ENCODE measurements around the gene SYNPO. TPM values are rescaled to one million over a fixed set of nuclear protein-coding genes. Genes with fewer than 3 reads are reported as not detected.

SYNPO gene
- total RNA-seq, 4 donors from 2014 or later, result 20.4 to 54.0 (median 39.3) TPM

DNA sequence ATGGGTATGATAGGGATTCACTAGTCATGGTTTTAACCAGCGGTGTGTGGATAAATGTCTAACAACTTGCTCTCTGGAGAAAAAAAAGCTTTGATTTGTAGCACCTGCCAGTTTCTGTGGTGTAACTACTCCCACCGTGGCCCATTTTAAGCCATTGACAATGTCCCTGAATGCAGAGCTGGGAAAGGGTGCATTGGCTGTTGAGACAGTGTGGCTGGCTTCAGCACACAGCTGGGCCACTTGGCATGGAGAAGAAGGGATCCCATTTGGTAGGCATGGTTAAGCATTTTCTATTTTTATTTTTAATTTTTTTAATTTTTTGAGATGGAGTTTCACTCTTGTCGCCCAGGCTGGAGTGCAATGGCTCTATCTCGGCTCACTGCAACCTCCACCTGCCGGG is 31.5 kb upstream of the SYNPO start:
- WGBS, result 69% methylated on average over 5 of the region's 5 CpGs
- no peaks in the 10 kb centered on the region for H3K27me3 ChIP-seq
- H3K4me1 ChIP-seq, result peaks cover 47 to 61% (median 47%) of the 10 kb centered on the region in 4 donors
- DNase-seq (ENCODE audit: extremely low spot score), result no peak
- H3K36me3 ChIP-seq, result no peaks in the 10 kb centered on the region
- peak overlapping the region in 3 of 4 donors; percentile 77 to 86 (median 85) for H3K27ac ChIP-seq (replicated peaks in 1 of 4)
- H3K9me3 ChIP-seq, result no peaks in the 10 kb centered on the region
- no peak for TF ChIP-seq EP300 (IDR thresholded peaks at IDR 0.05)
- intact Hi-C loops (cut with DNase I), result no loop called here
- H3K4me3 ChIP-seq, result no peak overlapping the region

DNA sequence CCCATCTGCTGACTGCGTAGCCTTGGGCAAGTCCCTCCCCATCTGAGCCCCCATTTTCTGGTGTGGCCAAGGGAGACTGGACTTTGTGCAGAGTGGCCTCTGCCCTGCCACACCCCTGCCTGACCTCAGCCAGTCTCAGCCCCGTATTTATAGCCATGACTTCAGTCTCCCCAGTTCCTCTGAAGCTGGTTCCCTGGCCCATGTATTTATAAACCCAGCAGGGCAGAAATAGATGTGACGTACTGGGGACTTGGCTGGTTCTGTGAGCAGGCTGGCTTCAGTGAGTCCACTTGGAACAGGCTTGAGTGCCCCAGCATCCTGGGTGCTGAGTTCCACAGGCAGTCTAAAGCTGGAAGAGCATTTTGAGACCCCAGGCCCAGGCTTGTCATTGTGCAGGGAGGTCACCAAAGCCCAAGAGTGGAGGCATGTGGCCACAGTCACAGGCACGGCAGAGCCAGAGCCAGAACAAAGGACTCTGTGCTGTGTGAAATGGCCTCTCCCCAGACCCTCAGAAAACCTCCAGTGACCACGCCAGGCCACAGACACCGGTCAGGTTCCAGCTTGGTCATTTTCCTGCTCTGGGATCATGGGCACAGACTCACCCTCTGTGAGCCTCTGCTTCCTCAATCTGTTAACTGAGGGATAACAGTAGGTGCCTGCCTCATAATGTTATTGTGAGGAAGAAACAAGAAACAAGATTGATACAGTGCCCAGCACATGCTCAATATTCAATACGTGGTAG is 30.4 kb upstream of the SYNPO start:
- Histone ChIP-seq H3K27ac (replicated peaks in 1 of 4) (peak overlapping the region; percentile 77 to 86 (median 82)), H3K27me3 (no peaks in the 10 kb centered on the region), H3K4me3 (no peak overlapping the region), H3K9me3 (no peaks in the 10 kb centered on the region), H3K4me1 (peaks cover 57 to 63% (median 57%) of the 10 kb centered on the region in 4 donors), H3K36me3 (no peaks in the 10 kb centered on the region)
- TF ChIP-seq POLR2AphosphoS5 (IDR thresholded peaks at IDR 0.05), result peak; percentile 69 to 77
- TF ChIP-seq POLR2A (IDR thresholded peaks at IDR 0.05; ENCODE audit: low read depth), result no peak
- intact Hi-C loops (cut with DNase I), result no loop called here
- WGBS, result 59% methylated on average over 5 of the region's 7 CpGs
- DNase-seq (ENCODE audit: extremely low spot score), result no peak

GRCh38 chr5:150611026-150611425 is 29.4 kb upstream of the SYNPO start:
- no peak for DNase-seq (ENCODE audit: extremely low spot score)
- TF ChIP-seq, protein P1, sequence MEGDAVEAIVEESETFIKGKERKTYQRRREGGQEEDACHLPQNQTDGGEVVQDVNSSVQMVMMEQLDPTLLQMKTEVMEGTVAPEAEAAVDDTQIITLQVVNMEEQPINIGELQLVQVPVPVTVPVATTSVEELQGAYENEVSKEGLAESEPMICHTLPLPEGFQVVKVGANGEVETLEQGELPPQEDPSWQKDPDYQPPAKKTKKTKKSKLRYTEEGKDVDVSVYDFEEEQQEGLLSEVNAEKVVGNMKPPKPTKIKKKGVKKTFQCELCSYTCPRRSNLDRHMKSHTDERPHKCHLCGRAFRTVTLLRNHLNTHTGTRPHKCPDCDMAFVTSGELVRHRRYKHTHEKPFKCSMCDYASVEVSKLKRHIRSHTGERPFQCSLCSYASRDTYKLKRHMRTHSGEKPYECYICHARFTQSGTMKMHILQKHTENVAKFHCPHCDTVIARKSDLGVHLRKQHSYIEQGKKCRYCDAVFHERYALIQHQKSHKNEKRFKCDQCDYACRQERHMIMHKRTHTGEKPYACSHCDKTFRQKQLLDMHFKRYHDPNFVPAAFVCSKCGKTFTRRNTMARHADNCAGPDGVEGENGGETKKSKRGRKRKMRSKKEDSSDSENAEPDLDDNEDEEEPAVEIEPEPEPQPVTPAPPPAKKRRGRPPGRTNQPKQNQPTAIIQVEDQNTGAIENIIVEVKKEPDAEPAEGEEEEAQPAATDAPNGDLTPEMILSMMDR (IDR thresholded peaks at IDR 0.05), result no peak
- TF ChIP-seq EP300 (IDR thresholded peaks at IDR 0.05) (no peak), POLR2A (IDR thresholded peaks at IDR 0.05; ENCODE audit: low read depth) (no peak), POLR2AphosphoS5 (IDR thresholded peaks at IDR 0.05) (peak in 1 of 2 donors; percentile 67)
- WGBS, result 43% methylated on average over 6 of the region's 6 CpGs
- Histone ChIP-seq H3K9me3 (no peaks in the 10 kb centered on the region), H3K4me3 (no peak overlapping the region), H3K27ac (replicated peaks in 1 of 4) (peak overlapping the region; percentile 77 to 86 (median 82)), H3K27me3 (no peaks in the 10 kb centered on the region), H3K4me1 (peaks cover 67 to 68% (median 68%) of the 10 kb centered on the region in 4 donors), H3K36me3 (no peaks in the 10 kb centered on the region)
- intact Hi-C loops (cut with DNase I), result no loop called here

GRCh38 chr5:150612405-150612804 is 28.1 kb upstream of the SYNPO start:
- Histone ChIP-seq H3K27me3 (no peaks in the 10 kb centered on the region), H3K27ac (replicated peaks in 1 of 4) (peak overlapping the region; percentile 77 to 86 (median 82)), H3K36me3 (no peaks in the 10 kb centered on the region), H3K4me1 (peaks cover 80 to 82% (median 81%) of the 10 kb centered on the region in 4 donors), H3K9me3 (no peaks in the 10 kb centered on the region), H3K4me3 (no peak overlapping the region)
- intact Hi-C loops (cut with DNase I), result no loop called here
- no peak for DNase-seq (ENCODE audit: extremely low spot score)
- TF ChIP-seq POLR2A (IDR thresholded peaks at IDR 0.05; ENCODE audit: low read depth) (no peak), POLR2AphosphoS5 (IDR thresholded peaks at IDR 0.05) (peak in 1 of 2 donors; percentile 54)
- WGBS, result 36% methylated on average over 4 of the region's 4 CpGs

DNA sequence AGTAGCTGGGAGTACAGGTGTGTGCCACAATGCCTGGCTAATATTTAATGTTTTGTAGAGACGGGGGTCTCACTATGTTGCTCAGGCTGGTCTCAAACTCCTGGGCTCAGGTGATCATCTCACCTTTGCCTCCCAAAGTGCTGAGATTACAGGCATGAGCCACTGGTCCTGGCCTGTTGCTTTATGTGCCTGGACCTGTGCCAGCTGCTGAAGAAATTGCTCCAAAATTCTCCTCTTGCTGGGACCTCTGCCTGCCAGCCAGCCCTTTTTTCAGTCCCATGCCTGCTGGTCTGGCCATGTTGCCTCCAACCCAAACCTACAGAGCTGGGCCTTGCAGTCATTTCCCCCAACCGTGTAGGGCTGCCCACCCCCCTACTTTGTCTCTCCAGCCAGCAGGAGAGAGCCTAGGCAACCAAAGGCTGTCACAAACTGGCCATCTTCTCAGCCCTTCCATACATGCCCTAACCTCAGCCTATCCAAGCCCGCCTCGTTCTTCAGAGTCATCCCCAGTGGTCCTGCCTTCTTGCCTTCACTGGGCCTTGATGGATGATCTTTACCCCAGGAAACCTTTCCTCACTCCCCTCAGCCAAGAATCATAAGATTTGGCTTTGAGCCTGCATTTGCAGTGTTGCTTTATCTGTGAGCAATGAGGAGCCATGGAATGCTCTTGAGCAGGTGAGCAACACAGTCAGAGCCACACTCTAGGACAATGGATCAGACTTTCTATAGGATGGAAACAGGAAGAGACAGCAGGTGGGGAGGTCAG is 27.4 kb upstream of the SYNPO start:
- H3K4me3 ChIP-seq, result no peak overlapping the region
- H3K27ac ChIP-seq (replicated peaks in 1 of 4), result peak overlapping the region; percentile 36 to 86 (median 82)
- intact Hi-C loops (cut with DNase I), result no loop called here
- no peaks in the 10 kb centered on the region for H3K27me3 ChIP-seq
- no peaks in the 10 kb centered on the region for H3K9me3 ChIP-seq
- no peak for DNase-seq (ENCODE audit: extremely low spot score)
- TF ChIP-seq POLR2A (IDR thresholded peaks at IDR 0.05; ENCODE audit: low read depth) (no peak), POLR2AphosphoS5 (IDR thresholded peaks at IDR 0.05) (no peak), EP300 (IDR thresholded peaks at IDR 0.05) (no peak)
- TF ChIP-seq, protein P1 (IDR thresholded peaks at IDR 0.05), result no peak
- H3K4me1 ChIP-seq, result peaks cover 86 to 89% (median 88%) of the 10 kb centered on the region in 4 donors
- 61% methylated on average over 4 of the region's 4 CpGs for WGBS
- no peaks in the 10 kb centered on the region for H3K36me3 ChIP-seq
